PC-9 (cell line): Measurements from ENCODE around the gene SMTNL2.

Experiments used
- CTCF ChIP-seq: fragments of 200-600 bp; sonication (generic); conservative IDR thresholded peaks from 2 replicates; pipeline ENCODE4 v1.6.1; 2017; ENCODE audit warnings: mixed run types, antibody characterized with exemption, mild to moderate bottlenecking, moderate library complexity
- EZH2 ChIP-seq: fragments of 200-600 bp; sonication (generic); IDR thresholded peaks from 2 replicates; pipeline ENCODE4 v1.8.0; 2017; ENCODE audit warnings: antibody characterized with exemption, low read depth

GRCh38 chr17:4544951-4545216 lies 39.4 kb upstream of the SMTNL2 start:
- no peak for TF ChIP-seq CTCF
- no peak for TF ChIP-seq EZH2
